ENCODE data around the gene SSRP1.

The SSRP1 gene

GRCh38 chr11:57359396-57359795, 23.7 kb upstream of the SSRP1 start:
- no peak for DNase-seq (ENCODE audit: low spot score)

GRCh38 chr11:57358991-57359390, 23.3 kb upstream of the SSRP1 start:
- DNase-seq (ENCODE audit: low spot score): no peak

- no peak for DNase-seq (ENCODE audit: low spot score)
Measured at GRCh38 chr11:57358543-57358961, 22.9 kb upstream of the SSRP1 start.

GRCh38 chr11:57357856-57358255, 22.2 kb upstream of the SSRP1 start:
- DNase-seq (ENCODE audit: low spot score): no peak

DNA sequence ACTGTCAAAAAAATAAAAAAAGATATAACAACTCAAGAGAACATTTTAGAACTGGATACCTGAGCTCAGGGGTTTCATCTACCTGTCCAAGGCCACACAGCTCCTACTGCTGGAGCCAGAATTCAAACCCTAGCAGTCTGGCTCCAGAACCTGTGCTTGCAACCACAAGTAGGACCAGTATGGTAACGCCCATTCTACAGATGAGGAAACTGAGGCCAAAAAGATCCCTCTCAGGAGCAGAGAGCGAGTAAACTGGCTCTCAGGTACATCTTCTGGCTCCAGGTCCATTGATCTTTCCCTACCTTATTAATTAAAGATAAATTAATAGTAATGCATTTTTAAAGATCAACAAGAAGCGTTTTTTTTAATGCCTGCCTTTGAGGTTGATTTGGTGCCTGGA, 21.6 kb upstream of the SSRP1 start:
- DNase-seq (ENCODE audit: low spot score): no peak

DNA sequence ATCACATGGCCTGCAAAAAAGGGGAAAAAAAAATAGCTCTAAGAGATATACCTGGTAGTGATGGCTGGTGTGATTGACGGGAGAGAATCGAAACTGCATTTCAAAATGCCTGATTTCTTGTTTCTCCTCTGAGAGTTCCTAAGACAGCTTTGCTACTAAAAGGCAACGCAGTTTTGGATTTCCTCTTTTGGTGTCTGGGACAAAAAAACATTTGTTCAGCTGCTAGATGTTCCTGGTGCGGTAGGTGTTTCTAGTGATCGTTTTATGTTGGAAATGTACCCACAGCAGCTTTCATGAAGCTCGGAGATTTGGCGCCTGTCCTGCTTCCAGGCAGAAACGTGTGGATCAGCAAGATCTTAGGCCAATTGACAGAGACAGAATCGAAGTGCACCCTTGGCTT, 20.6 kb upstream of the SSRP1 start:
- no peak for DNase-seq (ENCODE audit: low spot score)

GRCh38 chr11:57354699-57355098, 19.0 kb upstream of the SSRP1 start:
- DNase-seq (ENCODE audit: low spot score): no peak

GRCh38 chr11:57353852-57354251, 18.2 kb upstream of the SSRP1 start:
- DNase-seq (ENCODE audit: low spot score): no peak

- DNase-seq (ENCODE audit: low spot score): no peak
Measured at GRCh38 chr11:57353446-57353845, 17.8 kb upstream of the SSRP1 start.

- no peak for DNase-seq (ENCODE audit: low spot score)
Measured at GRCh38 chr11:57353036-57353435, 17.3 kb upstream of the SSRP1 start.

- peak; percentile 41 for DNase-seq (ENCODE audit: low spot score)
Measured at GRCh38 chr11:57349491-57350274, 14.0 kb upstream of the SSRP1 start.

- no peak for DNase-seq (ENCODE audit: low spot score)
Measured at GRCh38 chr11:57348636-57349313, 13.1 kb upstream of the SSRP1 start.

DNA sequence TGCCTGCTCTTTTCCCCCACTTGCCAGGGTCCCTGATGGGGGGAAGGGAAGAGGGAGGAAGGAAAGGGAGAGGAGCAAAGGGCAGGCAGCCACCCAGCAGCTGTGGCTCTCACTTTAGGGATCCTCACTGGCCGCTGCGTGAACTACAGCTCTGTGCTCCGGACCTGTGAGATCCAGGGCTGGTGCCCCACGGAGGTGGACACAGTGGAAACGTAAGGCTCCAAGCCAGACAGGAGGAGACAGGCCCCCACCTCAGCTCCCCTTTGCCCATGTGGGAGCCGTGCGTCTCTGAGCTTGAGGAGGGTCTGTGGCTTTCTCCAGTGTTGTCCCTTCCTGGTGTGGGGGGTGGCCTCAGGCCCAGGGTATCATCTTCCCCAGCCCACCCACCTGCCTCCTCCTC, 12.4 kb upstream of the SSRP1 start:
- DNase-seq (ENCODE audit: low spot score): no peak

DNA sequence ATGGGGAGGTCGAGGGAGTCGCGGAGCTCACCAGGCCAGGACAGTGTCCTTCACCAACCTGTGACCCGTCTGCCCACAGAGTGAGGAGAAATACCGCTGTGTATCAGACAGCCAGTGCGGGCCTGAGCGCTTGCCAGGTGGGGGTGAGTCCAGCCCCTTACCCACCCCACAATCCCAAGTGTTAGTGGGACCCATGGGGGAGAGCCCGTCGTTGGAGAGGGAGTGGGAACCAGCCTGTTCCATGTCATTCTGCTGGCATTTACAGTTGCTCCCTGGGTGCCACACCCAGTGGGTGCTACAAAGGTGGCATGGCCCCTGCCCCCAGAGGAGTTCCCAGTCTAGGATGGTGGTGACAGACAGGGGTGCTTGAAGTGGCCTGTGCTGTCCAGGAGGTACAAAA, 11.6 kb upstream of the SSRP1 start:
- no peak for DNase-seq (ENCODE audit: low spot score)

DNA sequence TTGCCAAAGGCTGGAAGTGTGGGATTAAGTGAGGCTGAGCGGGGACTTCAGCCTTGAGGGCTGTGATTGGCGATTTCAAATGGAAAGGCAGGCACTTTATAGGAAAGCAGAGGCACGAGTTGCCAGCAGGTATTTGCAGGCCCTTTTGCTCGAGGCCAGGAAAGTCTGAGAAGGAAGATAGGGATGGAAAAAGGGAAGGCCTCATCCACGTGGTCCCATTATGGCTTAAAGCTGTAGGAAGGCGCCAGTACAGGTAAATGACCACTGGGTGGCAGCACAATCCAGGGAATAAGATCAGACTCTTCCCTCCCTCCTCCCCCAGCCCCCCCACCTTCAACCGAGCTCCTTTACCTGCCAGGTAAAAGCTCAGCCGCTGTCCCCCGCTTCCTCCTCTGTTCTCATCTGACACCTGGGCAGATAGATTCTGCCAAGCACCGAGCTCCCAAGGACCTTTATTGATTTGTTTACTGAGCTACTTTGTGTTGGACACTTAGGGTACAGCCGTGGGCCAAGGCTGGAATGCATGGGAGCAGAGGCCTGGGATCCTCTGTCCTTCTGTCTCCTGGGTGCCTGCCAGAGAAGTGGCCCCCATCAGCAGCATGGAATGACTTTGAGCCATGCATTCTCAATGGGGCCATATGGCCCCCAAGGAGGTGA, 10.0 kb upstream of the SSRP1 start:
- DNase-seq (ENCODE audit: low spot score): peak; percentile 73

- no peak for DNase-seq (ENCODE audit: low spot score)
Measured at GRCh38 chr11:57344826-57345225, 9.1 kb upstream of the SSRP1 start.

- no peak for DNase-seq (ENCODE audit: low spot score)
Measured at GRCh38 chr11:57343825-57344224, 8.1 kb upstream of the SSRP1 start.

GRCh38 chr11:57342702-57343101, 7.0 kb upstream of the SSRP1 start:
- no peak for DNase-seq (ENCODE audit: low spot score)

DNA sequence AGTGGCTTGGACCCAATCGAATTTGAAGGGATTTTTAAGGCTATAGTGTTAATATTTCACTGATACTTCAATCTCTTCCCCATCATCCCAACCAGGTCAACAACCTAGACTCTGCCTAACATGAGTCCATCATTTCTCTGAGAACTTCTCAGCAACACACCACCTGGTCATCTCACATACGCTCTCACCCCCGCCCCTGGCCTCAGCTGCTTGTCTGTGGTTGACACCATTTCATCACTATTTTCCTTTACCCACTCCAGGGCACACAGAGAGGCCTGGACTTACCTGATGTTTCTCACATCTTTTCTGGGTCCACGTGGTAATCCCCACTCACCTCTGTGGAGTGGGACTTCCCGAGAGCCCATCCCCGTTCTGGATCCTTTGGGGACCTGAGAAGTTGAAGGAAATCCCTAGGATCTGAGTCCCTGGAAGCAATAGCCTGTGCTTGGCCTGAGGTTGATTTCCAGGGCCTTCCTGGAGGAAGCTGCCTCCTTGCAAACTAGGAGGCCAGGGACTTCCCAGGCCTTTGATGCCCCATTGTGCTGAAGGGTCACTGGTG, 5.6 kb upstream of the SSRP1 start:
- DNase-seq (ENCODE audit: low spot score): no peak

DNA sequence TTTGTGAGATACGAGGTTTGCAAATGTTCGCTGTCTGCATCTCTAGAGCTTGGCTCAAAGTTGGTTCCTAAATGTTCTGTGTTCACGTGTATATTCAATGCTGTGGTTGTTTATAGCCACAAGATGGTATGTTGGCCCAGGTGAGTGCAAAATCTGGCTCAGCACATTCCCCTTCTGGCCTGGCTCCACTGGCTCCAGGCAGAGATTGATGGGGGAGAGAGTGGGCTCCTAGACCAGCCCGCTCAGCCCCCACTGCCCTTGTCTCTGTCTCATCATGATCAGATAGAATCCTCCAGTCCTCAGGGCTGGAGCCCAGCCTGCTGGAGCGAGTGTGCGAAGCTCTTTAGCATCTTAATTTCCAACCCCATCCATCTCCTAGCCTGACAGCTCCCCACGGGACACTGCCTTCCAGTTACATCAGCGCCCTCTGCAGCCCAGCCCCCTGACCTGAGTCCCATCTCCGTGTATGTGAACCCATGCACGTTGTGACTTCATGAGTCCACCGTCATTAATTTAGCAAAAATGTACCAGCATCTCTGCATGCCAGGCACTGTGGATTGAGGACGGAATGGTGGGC, 4.4 kb upstream of the SSRP1 start:
- no peak for DNase-seq (ENCODE audit: low spot score)

- no peak for DNase-seq (ENCODE audit: low spot score)
Measured at GRCh38 chr11:57339328-57339727, 3.6 kb upstream of the SSRP1 start.

DNA sequence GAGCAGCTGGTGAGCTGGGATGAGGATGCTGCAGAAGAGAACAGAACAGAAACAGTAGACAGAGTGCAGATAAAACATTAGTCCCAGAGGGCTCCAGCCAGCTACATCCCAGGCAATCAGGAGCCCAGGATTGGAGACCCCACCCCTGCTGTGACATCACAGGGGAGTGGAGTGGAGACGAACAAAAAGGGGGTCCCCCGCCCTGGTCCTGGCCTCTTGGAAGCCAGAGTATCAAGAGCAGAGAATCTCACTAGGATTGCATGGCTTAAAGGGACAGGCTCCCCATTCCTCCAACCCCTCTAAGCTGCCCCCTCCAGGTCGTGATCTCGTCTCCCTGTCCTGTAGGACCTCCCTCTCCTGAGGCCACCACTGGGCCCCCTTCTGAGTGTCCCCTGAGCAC, 2.5 kb upstream of the SSRP1 start, which contains the start of gene P2RX3:
Gene P2RX3 (plus strand): TSS at position 211 of the 400 bp plus-strand sequence. CDS start 199 bp downstream, outside the sequence.
- no peak for DNase-seq (ENCODE audit: low spot score)
